ENCODE measurements around the gene IMMP1L. TPM values are rescaled to one million over a fixed set of nuclear protein-coding genes. Genes with fewer than 3 reads are reported as not detected.

The IMMP1L gene
- total and polyA plus RNA-seq, 2 donors (not counting 1 experiment from before 2014, with no cell fraction given), result 14.3 to 16.5 TPM

DNA sequence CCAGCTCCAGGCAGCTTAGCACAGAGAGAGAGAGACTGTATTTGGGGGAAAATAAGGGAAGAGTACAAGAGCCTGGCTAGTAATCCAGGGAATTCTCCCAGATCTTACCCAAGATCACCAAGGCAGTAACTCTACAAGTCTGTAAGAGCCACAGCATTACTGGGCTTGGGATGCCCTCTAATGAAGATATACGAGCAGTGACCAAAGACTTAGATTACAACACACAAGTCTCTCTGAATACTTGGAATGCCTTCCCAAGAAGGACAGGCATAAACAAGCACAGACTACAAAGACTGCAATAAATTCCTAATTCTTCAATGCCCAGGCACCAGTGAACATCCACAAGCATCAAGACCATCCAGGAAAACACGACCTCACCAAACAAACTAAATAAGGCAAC lies 122.0 kb downstream of the IMMP1L start:
- Mint-ChIP-seq H3K27me3 (no peaks in the 10 kb centered on the region), H3K4me3 (no peak overlapping the region), H3K9me3 (ENCODE audit: insufficient read depth) (peaks cover 2% of the 10 kb centered on the region), H3K4me1 (no peaks in the 10 kb centered on the region), H3K27ac (no peak overlapping the region)
- TF ChIP-seq, protein P1, sequence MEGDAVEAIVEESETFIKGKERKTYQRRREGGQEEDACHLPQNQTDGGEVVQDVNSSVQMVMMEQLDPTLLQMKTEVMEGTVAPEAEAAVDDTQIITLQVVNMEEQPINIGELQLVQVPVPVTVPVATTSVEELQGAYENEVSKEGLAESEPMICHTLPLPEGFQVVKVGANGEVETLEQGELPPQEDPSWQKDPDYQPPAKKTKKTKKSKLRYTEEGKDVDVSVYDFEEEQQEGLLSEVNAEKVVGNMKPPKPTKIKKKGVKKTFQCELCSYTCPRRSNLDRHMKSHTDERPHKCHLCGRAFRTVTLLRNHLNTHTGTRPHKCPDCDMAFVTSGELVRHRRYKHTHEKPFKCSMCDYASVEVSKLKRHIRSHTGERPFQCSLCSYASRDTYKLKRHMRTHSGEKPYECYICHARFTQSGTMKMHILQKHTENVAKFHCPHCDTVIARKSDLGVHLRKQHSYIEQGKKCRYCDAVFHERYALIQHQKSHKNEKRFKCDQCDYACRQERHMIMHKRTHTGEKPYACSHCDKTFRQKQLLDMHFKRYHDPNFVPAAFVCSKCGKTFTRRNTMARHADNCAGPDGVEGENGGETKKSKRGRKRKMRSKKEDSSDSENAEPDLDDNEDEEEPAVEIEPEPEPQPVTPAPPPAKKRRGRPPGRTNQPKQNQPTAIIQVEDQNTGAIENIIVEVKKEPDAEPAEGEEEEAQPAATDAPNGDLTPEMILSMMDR (IDR thresholded peaks at IDR 0.05), result no peak
- TF ChIP-seq EZH2 (IDR thresholded peaks at IDR 0.05; ENCODE audit: borderline replicate concordance, insufficient read depth, low read depth, low read length, poor library complexity, severe bottlenecking), result no peak
- intact Hi-C loops (cut with micrococcal nuclease), result no loop called here
- WGBS (ENCODE audit: insufficient coverage), result 100% methylated on average over 1 of the region's 2 CpGs
- POLR2A ChIA-PET, result no interaction called here
- no peaks in the 10 kb centered on the region for H4K20me1 ChIP-seq (ENCODE audit: control insufficient read depth, insufficient read depth, low read length, poor library complexity, severe bottlenecking)
- H3K4me1 ChIP-seq (ENCODE audit: control insufficient read depth in 2 of 2, insufficient read depth in 2 of 2, low read length in 2 of 2), result no peaks in the 10 kb centered on the region
- H3K9ac ChIP-seq (ENCODE audit: low read length), result no peak overlapping the region
- H3K4me2 ChIP-seq (replicated peaks; ENCODE audit: low read depth, low read length, poor library complexity, severe bottlenecking), result no peak overlapping the region
- ATAC-seq (ENCODE audit: low read depth) (no peak), DNase-seq (no peak)
- no peaks in the 10 kb centered on the region for H3K79me2 ChIP-seq (ENCODE audit: control insufficient read depth, insufficient read depth, low read length)
- no peak overlapping the region for H3K4me3 ChIP-seq (ENCODE audit: control extremely low read depth in 1 of 5, extremely low read depth in 1 of 5, insufficient read depth in 1 of 5, low read depth in 2 of 5, low read length in 4 of 5)
- peaks cover 0 to 4% (median 0%) of the 10 kb centered on the region in 3 donors for H3K9me3 ChIP-seq (ENCODE audit: control extremely low read depth in 1 of 3, control insufficient read depth in 2 of 3, insufficient read depth in 1 of 3, low read length in 2 of 3)
- H3K36me3 ChIP-seq (replicated peaks in 1 of 2; ENCODE audit: control extremely low read depth in 1 of 2, control insufficient read depth in 1 of 2, extremely low read depth in 1 of 2, insufficient read depth in 2 of 2, low read length in 1 of 2), result peaks cover 5 to 6% of the 10 kb centered on the region in 2 experiments
- H3K27me3 ChIP-seq (replicated peaks in 1 of 4; ENCODE audit: control extremely low read depth in 1 of 4, control insufficient read depth in 3 of 4, insufficient read depth in 4 of 4, low read length in 3 of 4), result no peaks in the 10 kb centered on the region
- H2AFZ ChIP-seq (ENCODE audit: insufficient read depth, low read depth, low read length, poor library complexity, severe bottlenecking), result no peak overlapping the region
- CTCF ChIA-PET, result no interaction called here
- no peak overlapping the region for H3K27ac ChIP-seq (ENCODE audit: low read length in 2 of 2)

DNA sequence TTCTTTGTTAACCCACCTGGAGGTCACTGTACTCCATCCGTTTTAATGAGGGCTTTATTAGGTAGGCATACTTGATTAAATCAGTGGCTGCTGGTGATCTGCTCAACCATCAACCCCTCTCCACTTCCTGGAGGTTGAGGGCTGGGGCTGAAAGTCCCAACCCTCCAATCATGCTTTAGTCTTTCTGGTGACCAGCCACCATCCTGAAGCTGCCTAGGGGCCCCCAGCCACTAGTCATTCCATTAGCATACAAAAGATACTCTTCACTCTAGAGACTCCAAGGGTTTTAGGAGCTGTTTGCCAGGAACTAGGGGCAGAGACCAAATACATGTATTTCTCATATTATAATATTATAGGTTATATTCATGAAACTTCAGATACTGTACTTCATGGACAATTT lies 126.3 kb downstream of the IMMP1L start:
- ChIA-PET CTCF (no interaction called here), POLR2A (no interaction called here)
- no peaks in the 10 kb centered on the region for H3K27me3 Mint-ChIP-seq
- H3K27ac ChIP-seq (ENCODE audit: low read length in 2 of 2), result no peak overlapping the region
- no peak overlapping the region for H3K9ac ChIP-seq (ENCODE audit: low read length)
- TF ChIP-seq, protein P1 (IDR thresholded peaks at IDR 0.05), result no peak
- TF ChIP-seq EZH2 (IDR thresholded peaks at IDR 0.05; ENCODE audit: borderline replicate concordance, insufficient read depth, low read depth, low read length, poor library complexity, severe bottlenecking), result no peak
- no peak overlapping the region for H2AFZ ChIP-seq (ENCODE audit: insufficient read depth, low read depth, low read length, poor library complexity, severe bottlenecking)
- no peaks in the 10 kb centered on the region for H3K9me3 Mint-ChIP-seq (ENCODE audit: insufficient read depth)
- no peaks in the 10 kb centered on the region for H3K27me3 ChIP-seq (replicated peaks in 1 of 4; ENCODE audit: control extremely low read depth in 1 of 4, control insufficient read depth in 3 of 4, insufficient read depth in 4 of 4, low read length in 3 of 4)
- ATAC-seq (ENCODE audit: low read depth), result no peak
- no peak overlapping the region for H3K4me3 ChIP-seq (ENCODE audit: control extremely low read depth in 1 of 5, extremely low read depth in 1 of 5, insufficient read depth in 1 of 5, low read depth in 2 of 5, low read length in 4 of 5)
- intact Hi-C loops (cut with micrococcal nuclease), result no loop called here
- H3K4me1 ChIP-seq (ENCODE audit: control insufficient read depth in 2 of 2, insufficient read depth in 2 of 2, low read length in 2 of 2), result no peaks in the 10 kb centered on the region
- H3K79me2 ChIP-seq (ENCODE audit: control insufficient read depth, insufficient read depth, low read length), result no peaks in the 10 kb centered on the region
- H3K4me1 Mint-ChIP-seq, result no peaks in the 10 kb centered on the region
- H3K4me2 ChIP-seq (replicated peaks; ENCODE audit: low read depth, low read length, poor library complexity, severe bottlenecking), result no peak overlapping the region
- H3K36me3 ChIP-seq (replicated peaks in 1 of 2; ENCODE audit: control extremely low read depth in 1 of 2, control insufficient read depth in 1 of 2, extremely low read depth in 1 of 2, insufficient read depth in 2 of 2, low read length in 1 of 2), result peaks cover 5 to 6% of the 10 kb centered on the region in 2 experiments
- WGBS (ENCODE audit: insufficient coverage), result no CpG with 5 or more reads among the region's 1 CpG
- H4K20me1 ChIP-seq (ENCODE audit: control insufficient read depth, insufficient read depth, low read length, poor library complexity, severe bottlenecking), result no peaks in the 10 kb centered on the region
- H3K4me3 Mint-ChIP-seq, result no peak overlapping the region
- DNase-seq, result no peak
- H3K27ac Mint-ChIP-seq, result no peak overlapping the region
- no peaks in the 10 kb centered on the region for H3K9me3 ChIP-seq (ENCODE audit: control extremely low read depth in 1 of 3, control insufficient read depth in 2 of 3, insufficient read depth in 1 of 3, low read length in 2 of 3)

Other genes with a start within 250 kb of the IMMP1L start
- gene DCDC1, start 139.9 kb downstream of the IMMP1L start, total RNA-seq, result not detected in 2 replicates
- not detected in 2 replicates for gene DCDC1, start 139.9 kb downstream of the IMMP1L start, polyA plus RNA-seq
- gene DNAJC24, start 139.8 kb downstream of the IMMP1L start, total RNA-seq, result 24.6 and 31.3 TPM in 2 replicates
- 10.7 and 10.9 TPM in 2 replicates for gene DNAJC24, start 139.8 kb downstream of the IMMP1L start, polyA plus RNA-seq
- gene ELP4, start 145 bp upstream of the IMMP1L start, total RNA-seq, result 30.8 and 31.3 TPM in 2 replicates
- gene ELP4, start 145 bp upstream of the IMMP1L start, polyA plus RNA-seq, result 7.1 and 9.1 TPM in 2 replicates

All from B cell (primary cell).